Measurements from ENCODE around the gene ATP6V0B. TPM values are rescaled to one million over a fixed set of nuclear protein-coding genes. Genes with fewer than 3 reads are reported as not detected.

Gene ATP6V0B
- total and polyA plus RNA-seq, 9 of the 15 experiments (the other 6 are each of a cell fraction or from before 2014, with no cell fraction given), result 137 to 328 (median 220) TPM

DNA sequence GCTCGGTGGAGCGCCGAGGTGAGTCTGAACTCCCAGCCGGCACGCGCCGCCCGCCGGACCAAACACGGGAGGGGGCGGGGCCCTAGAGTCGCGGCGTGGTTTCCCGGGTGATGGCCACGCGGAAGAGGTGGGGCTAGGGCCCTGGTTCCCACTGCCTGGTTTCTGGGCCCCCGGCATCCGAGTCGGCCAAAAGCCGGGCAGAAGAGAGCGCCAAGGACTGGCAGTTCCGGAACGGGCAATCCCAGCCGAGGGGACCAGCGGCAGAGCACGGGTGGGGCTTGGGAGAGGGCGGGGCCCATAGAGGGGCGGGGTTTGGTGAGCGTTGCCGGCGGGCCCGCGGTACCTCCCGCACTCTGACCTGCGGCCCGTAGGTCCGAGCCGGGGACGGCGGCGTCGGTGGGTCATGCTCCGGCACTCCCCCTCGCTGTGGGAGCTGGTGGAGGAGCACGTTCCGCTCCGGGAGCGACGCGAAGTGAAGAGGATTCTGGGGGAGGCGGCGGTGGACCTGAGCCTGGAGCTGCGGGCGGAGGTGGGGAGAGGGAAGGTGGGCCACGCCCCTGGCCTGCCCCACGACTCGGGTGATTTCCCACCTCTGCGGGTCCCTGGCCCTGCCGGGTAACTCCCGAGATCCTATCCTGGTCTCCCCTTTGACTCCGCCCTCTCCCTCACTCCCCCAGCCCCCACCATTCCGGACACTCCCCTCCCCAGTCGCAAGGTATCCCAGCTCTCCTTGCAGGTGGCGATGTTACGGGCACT, 16.9 kb downstream of the ATP6V0B start, which contains the start of gene CCDC24:
CCDC24 (plus strand) TSS at position 124 of the 756 bp plus-strand sequence; CDS start at position 404, 280 bp downstream.
- no peaks in the 10 kb centered on the region for H3K79me2 ChIP-seq (ENCODE audit: control insufficient read depth, insufficient read depth, low read length)
- peak within 1 kb of the TSS; percentile 96 for H2AFZ ChIP-seq (ENCODE audit: low read depth, low read length)
- intact Hi-C loops (cut with micrococcal nuclease), result loop anchor here (2.0 to 10.0 kb wide), 3 partner anchors 17 to 303 kb away; partner anchors contain the start of gene ATP6V0B
- H3K4me2 ChIP-seq (ENCODE audit: insufficient read depth, low read length), result peak within 1 kb of the TSS; percentile 81
- H3K9me3 ChIP-seq (replicated peaks; ENCODE audit: control insufficient read depth, insufficient read depth, low read depth, low read length), result no peaks in the 10 kb centered on the region
- H4K20me1 ChIP-seq (replicated peaks; ENCODE audit: control insufficient read depth, insufficient read depth, low read length), result no peaks in the 10 kb centered on the region
- WGBS (ENCODE audit: insufficient coverage, low coverage, missing lambda C conversion rate), result 3% methylated on average over 51 of the region's 66 CpGs
- no peaks in the 10 kb centered on the region for H3K9me1 ChIP-seq (ENCODE audit: control insufficient read depth, insufficient read depth, low read length)
- DNase-seq (ENCODE audit: extremely low read depth in 1 of 4, low spot score in 3 of 4) (peak; percentile 89 to 94 (median 92)), FAIRE-seq (no peak), ATAC-seq (peak; percentile 81)
- BruUV-seq (replicated peaks), result no TSS peak
- peak within 1 kb of the TSS; percentile 74 for H3K4me3 ChIP-seq
- ChIA-PET CTCF (ENCODE audit: low intra/inter-chr PET ratio) (interaction anchor here (0.8 kb wide), 1 partner anchor 763 kb away, joined by 4 read pairs; no protein-coding TSS in a partner anchor), POLR2A (interaction anchor here (0.5 to 1.9 kb wide), 12 partner anchors 14 to 583 kb away, joined by 3 to 6 read pairs (median 3); partner anchors contain the start of genes ATP6V0B and ERI3)
- H3K4me1 ChIP-seq (replicated peaks in 1 of 2; ENCODE audit: control insufficient read depth in 2 of 2, insufficient read depth in 2 of 2, low read length in 2 of 2), result peaks cover 15 to 44% of the 10 kb centered on the region in 2 experiments; a peak in 4 of 5 replicates
- H3K9ac ChIP-seq (ENCODE audit: insufficient read depth in 1 of 2, low read depth in 2 of 2, low read length in 2 of 2), result peak within 1 kb of the TSS; percentile 65 to 95
- H3K36me3 ChIP-seq (ENCODE audit: control insufficient read depth, insufficient read depth, low read length), result peaks cover 8% of the 10 kb centered on the region; the same call in 1 of the 3 replicates
- no peaks in the 10 kb centered on the region for H3K27me3 ChIP-seq (ENCODE audit: control insufficient read depth in 2 of 2, insufficient read depth in 2 of 2, low read length in 2 of 2)
- in situ Hi-C loops (cut with MboI), result no loop called here
- peak within 1 kb of the TSS; percentile 51 for H3K27ac ChIP-seq (ENCODE audit: extremely low read depth, low read depth, low read length)
- TF ChIP-seq, protein P1, sequence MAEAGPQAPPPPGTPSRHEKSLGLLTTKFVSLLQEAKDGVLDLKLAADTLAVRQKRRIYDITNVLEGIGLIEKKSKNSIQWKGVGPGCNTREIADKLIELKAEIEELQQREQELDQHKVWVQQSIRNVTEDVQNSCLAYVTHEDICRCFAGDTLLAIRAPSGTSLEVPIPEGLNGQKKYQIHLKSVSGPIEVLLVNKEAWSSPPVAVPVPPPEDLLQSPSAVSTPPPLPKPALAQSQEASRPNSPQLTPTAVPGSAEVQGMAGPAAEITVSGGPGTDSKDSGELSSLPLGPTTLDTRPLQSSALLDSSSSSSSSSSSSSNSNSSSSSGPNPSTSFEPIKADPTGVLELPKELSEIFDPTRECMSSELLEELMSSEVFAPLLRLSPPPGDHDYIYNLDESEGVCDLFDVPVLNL (CRISPR knock-in tag; IDR thresholded peaks at IDR 0.05; ENCODE audit: low read depth), result 0 out of 2 replicates have a peak, but pooled peaks have one; percentile 27
- peak; percentile 8 for TF ChIP-seq ZNF146 (CRISPR knock-in tag; IDR thresholded peaks at IDR 0.05; ENCODE audit: unreplicated experiment)
- TF ChIP-seq CBX1 (IDR thresholded peaks at IDR 0.05; ENCODE audit: low read depth), result peak; percentile 83; the same call in 1 of the 2 replicates
- TF ChIP-seq ZBTB17 (CRISPR knock-in tag; IDR thresholded peaks at IDR 0.05), result 0 out of 2 replicates have a peak, but pooled peaks have one; percentile 72
- no peak for TF ChIP-seq CBFA2T2 (conservative IDR thresholded peaks at IDR 0.05)
- TF ChIP-seq ZSCAN32 (CRISPR knock-in tag; IDR thresholded peaks at IDR 0.05), result no peak; the same call in 1 of the 2 replicates
- peak; percentile 77 for TF ChIP-seq SUPT5H (IDR thresholded peaks at IDR 0.05)
- peak; percentile 55 for TF ChIP-seq CCNT2 (IDR thresholded peaks at IDR 0.05; ENCODE audit: borderline replicate concordance, extremely low read depth, insufficient read length, low read depth, low read length)
- TF ChIP-seq, protein P2, sequence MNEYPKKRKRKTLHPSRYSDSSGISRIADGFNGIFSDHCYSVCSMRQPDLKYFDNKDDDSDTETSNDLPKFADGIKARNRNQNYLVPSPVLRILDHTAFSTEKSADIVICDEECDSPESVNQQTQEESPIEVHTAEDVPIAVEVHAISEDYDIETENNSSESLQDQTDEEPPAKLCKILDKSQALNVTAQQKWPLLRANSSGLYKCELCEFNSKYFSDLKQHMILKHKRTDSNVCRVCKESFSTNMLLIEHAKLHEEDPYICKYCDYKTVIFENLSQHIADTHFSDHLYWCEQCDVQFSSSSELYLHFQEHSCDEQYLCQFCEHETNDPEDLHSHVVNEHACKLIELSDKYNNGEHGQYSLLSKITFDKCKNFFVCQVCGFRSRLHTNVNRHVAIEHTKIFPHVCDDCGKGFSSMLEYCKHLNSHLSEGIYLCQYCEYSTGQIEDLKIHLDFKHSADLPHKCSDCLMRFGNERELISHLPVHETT (CRISPR knock-in tag; conservative IDR thresholded peaks at IDR 0.05 in 1 of 2, IDR thresholded peaks at IDR 0.05 in 1 of 2), result no peak; a peak in 1 of 4 replicates
- TF ChIP-seq ZNF57 (CRISPR knock-in tag; IDR thresholded peaks at IDR 0.05), result no peak
- no peak for TF ChIP-seq ZNF184 (CRISPR knock-in tag; IDR thresholded peaks at IDR 0.05)
- no peak for TF ChIP-seq ZNF384 (IDR thresholded peaks at IDR 0.05; ENCODE audit: low read depth, low read length)
- peak; percentile 45; the same call in 1 of the 2 replicates for TF ChIP-seq SMAD4 (CRISPR knock-in tag; conservative IDR thresholded peaks at IDR 0.05)
- no peak for TF ChIP-seq ZNF561 (CRISPR knock-in tag; conservative IDR thresholded peaks at IDR 0.05)
- 0 out of 2 replicates have a peak, but pooled peaks have one; percentile 69 for TF ChIP-seq HLTF (IDR thresholded peaks at IDR 0.05)
- TF ChIP-seq, protein P3, sequence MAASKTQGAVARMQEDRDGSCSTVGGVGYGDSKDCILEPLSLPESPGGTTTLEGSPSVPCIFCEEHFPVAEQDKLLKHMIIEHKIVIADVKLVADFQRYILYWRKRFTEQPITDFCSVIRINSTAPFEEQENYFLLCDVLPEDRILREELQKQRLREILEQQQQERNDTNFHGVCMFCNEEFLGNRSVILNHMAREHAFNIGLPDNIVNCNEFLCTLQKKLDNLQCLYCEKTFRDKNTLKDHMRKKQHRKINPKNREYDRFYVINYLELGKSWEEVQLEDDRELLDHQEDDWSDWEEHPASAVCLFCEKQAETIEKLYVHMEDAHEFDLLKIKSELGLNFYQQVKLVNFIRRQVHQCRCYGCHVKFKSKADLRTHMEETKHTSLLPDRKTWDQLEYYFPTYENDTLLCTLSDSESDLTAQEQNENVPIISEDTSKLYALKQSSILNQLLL (CRISPR knock-in tag; IDR thresholded peaks at IDR 0.05; ENCODE audit: borderline replicate concordance), result no peak
- no peak for TF ChIP-seq WHSC1 (IDR thresholded peaks at IDR 0.05; ENCODE audit: low read length)
- TF ChIP-seq MYNN (IDR thresholded peaks at IDR 0.05), result peak; percentile 81
- TF ChIP-seq MYNN (CRISPR knock-in tag; IDR thresholded peaks at IDR 0.05), result no peak

Measured in K562 (cell line).